ENCODE results near the gene HAUS6. TPM values are rescaled to one million over a fixed set of nuclear protein-coding genes. Genes with fewer than 3 reads are reported as not detected.

Gene HAUS6
- total and polyA plus RNA-seq, 2 of the 4 experiments (the other 2 are of a cell fraction): 5.8 to 13.3 TPM

GRCh38 chr9:19137282-19137681, 34.6 kb upstream of the HAUS6 start:
- Histone ChIP-seq H2BK15ac (ENCODE audit: low read depth, low read length) (no peak overlapping the region), H3K27ac (ENCODE audit: insufficient read depth, low read length) (no peak overlapping the region), H3K27me3 (ENCODE audit: control insufficient read depth, insufficient read depth, low read length) (no peaks in the 10 kb centered on the region), H3K4me3 (ENCODE audit: insufficient read depth, low read depth, low read length) (no peak overlapping the region), H4K8ac (ENCODE audit: low read depth in 2 of 2, low read length in 2 of 2) (peak overlapping the region in 1 of 2 experiments; percentile 68; a peak in 1 of 4 replicates), H3K9me1 (ENCODE audit: insufficient read depth, low read length) (0 out of 2 replicates have a peak, but pooled peaks cover 3% of the 10 kb centered on the region), H3K4me2 (ENCODE audit: low read depth, low read length) (peak overlapping the region; percentile 77), H3K4ac (ENCODE audit: low read depth, low read length) (peak overlapping the region; percentile 61; the same call in 1 of the 2 replicates), H3K18ac (ENCODE audit: low read depth, low read length) (peak overlapping the region; percentile 85; the same call in 1 of the 2 replicates), H2AK9ac (replicated peaks; ENCODE audit: low read depth, low read length, poor library complexity) (no peak overlapping the region), H3K56ac (ENCODE audit: extremely low read depth, insufficient read depth, low read length) (no peak overlapping the region), H3K4me1 (ENCODE audit: control insufficient read depth, insufficient read depth, low read length) (peaks cover 6% of the 10 kb centered on the region; the same call in 1 of the 2 replicates), H2BK5ac (ENCODE audit: low read depth, low read length, poor library complexity, severe bottlenecking) (peak overlapping the region; percentile 74), H3K14ac (replicated peaks; ENCODE audit: low read depth, low read length) (no peak overlapping the region), H4K5ac (ENCODE audit: low read depth, low read length) (peak overlapping the region; percentile 57; the same call in 1 of the 2 replicates), H2AK5ac (ENCODE audit: low read depth, low read length) (no peak overlapping the region), H3K23ac (ENCODE audit: low read depth, low read length) (no peak overlapping the region), H2BK120ac (ENCODE audit: low read depth, low read length) (peak overlapping the region; percentile 64), H4K20me1 (ENCODE audit: insufficient read depth, low read length) (no peaks in the 10 kb centered on the region), H2AFZ (replicated peaks; ENCODE audit: low read length, poor library complexity) (no peak overlapping the region), H3K9ac (ENCODE audit: low read depth, low read length) (no peak overlapping the region), H3K9me3 (ENCODE audit: control insufficient read depth, insufficient read depth, low read length) (no peaks in the 10 kb centered on the region), H3K36me3 (ENCODE audit: control insufficient read depth, insufficient read depth, low read length) (no peaks in the 10 kb centered on the region), H3K79me1 (ENCODE audit: low read depth in 1 of 2, low read length in 2 of 2) (0 out of 4 replicates have a peak, but pooled peaks cover 0 to 3% of the 10 kb centered on the region in 2 experiments), H4K91ac (ENCODE audit: insufficient read depth, low read depth, low read length) (0 out of 2 replicates have a peak overlapping the region, but pooled peaks have one; percentile 26), H2BK20ac (ENCODE audit: low read depth, low read length) (peak overlapping the region; percentile 58; the same call in 1 of the 2 replicates)
- dilution Hi-C loops (cut with HindIII; ENCODE audit: low sequenced_read_pairs, unreplicated experiment) (no loop called here), in situ Hi-C loops (cut with MboI; ENCODE audit: low sequenced_read_pairs) (no loop called here), intact Hi-C loops (cut with micrococcal nuclease) (no loop called here)
- CTCF ChIA-PET: no interaction called here
- POLR2A ChIA-PET (ENCODE audit: unreplicated experiment): no interaction called here
- TF ChIP-seq RFX5 (IDR thresholded peaks at IDR 0.05; ENCODE audit: low read depth, low read length): no peak
- no peak for TF ChIP-seq CEBPB (IDR thresholded peaks at IDR 0.05; ENCODE audit: low read depth, low read length)
- no peak for TF ChIP-seq MXI1 (IDR thresholded peaks at IDR 0.05; ENCODE audit: borderline replicate concordance, low read depth, low read length)
- no peak for TF ChIP-seq NFE2L2 (IDR thresholded peaks at IDR 0.05; ENCODE audit: low read depth, low read length)
- no peak for TF ChIP-seq MAFK (IDR thresholded peaks at IDR 0.05; ENCODE audit: low read depth, low read length)
- no peak for TF ChIP-seq USF2 (IDR thresholded peaks at IDR 0.05; ENCODE audit: low read depth, low read length)
- no peak for TF ChIP-seq BHLHE40 (IDR thresholded peaks at IDR 0.05; ENCODE audit: low read depth, low read length)
- TF ChIP-seq RCOR1 (IDR thresholded peaks at IDR 0.05; ENCODE audit: insufficient replicate concordance, low read length): no peak
- TF ChIP-seq FOS (IDR thresholded peaks at IDR 0.05; ENCODE audit: low read depth, low read length): no peak
- no peak for TF ChIP-seq RAD21 (IDR thresholded peaks at IDR 0.05; ENCODE audit: low read length)
- TF ChIP-seq ELK1 (IDR thresholded peaks at IDR 0.05; ENCODE audit: borderline replicate concordance, low read depth, low read length): no peak
- no peak for TF ChIP-seq MAZ (IDR thresholded peaks at IDR 0.05; ENCODE audit: borderline replicate concordance, low read depth, low read length)
- TF ChIP-seq POLR2A (IDR thresholded peaks at IDR 0.05; ENCODE audit: low read depth, low read length): no peak
- no peak for TF ChIP-seq SMC3 (IDR thresholded peaks at IDR 0.05; ENCODE audit: low read depth, low read length)
- TF ChIP-seq CTCF (conservative IDR thresholded peaks at IDR 0.05; ENCODE audit: low read depth, low read length): no peak
- TF ChIP-seq CHD1 (IDR thresholded peaks at IDR 0.05; ENCODE audit: low read depth, low read length): no peak
- WGBS, 2 experiments (ENCODE audit: extremely low coverage in 2 of 2, insufficient read length in 1 of 2): no CpG with 5 or more reads among the region's 1 CpG
- no TSS peak for BruUV-seq (replicated peaks)
- ATAC-seq (ENCODE audit: low read depth): peak; percentile 89
- peak; percentile 83 for DNase-seq

Measured in IMR-90 (cell line).